GM20000 (cell line): ENCODE results near the gene ANXA11.
A peak's percentile ranks its signal among the peaks of the same experiment; 100 is the strongest.
"Not testable (repeated sequence)": the region's sequence is repeated elsewhere in the genome, so short reads cannot be mapped to it uniquely, and the experiment has no call there.

Source experiments
- DNase-seq: peaks from one replicate; pipeline ENCODE4 v3.0.0; 2012; ENCODE audit warnings: low spot score
- CTCF ChIP-seq: IDR thresholded peaks from 2 replicates; pipeline ENCODE4 v1.5.1; 2012; ENCODE audit warnings: mild to moderate bottlenecking, control low read depth; ENCODE audit errors: extremely low read depth, missing control alignments

Gene ANXA11

DNA sequence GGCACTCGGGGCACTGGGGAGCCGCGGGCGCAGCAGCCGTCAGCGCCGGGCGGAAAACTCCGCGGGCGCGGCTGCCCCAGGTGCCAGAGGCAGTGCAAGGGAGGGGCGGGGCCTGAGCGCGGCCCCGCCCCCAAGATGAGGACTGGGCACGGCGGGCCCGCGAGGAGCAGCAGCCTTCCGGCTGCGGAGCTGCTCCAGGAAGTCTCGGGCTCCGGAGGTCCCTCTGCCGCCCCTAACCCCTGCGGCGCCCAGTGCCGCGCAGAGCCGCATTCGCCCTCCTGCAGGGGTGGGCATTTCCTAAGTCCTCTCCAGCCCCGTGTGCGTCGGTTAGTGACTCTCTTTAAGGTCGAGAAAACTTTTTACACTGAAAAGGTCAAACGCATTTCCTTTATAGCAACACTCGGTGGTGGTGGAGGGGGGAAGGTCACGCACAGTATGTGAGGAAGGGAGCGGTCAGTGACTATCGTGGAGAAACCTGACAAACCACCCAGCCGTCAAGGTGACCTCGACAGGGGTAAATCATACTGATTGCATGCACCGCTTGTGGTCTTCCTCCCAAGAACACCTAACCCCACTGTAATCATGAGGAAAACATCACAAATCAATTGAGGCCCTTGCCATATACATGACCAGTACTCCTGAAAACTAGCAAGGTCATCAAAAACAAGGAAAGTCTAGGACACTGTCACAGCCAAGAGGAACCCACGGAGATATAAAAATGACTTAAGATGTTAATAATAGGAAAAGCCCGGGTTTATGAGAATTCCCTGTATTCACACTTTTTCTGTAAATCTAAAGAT is at the start of gene ANXA11:
Gene ANXA11 (minus strand): TSS at position 61 of the 800 bp plus-strand sequence. CDS start 32,676 bp downstream, outside the sequence.
- TF ChIP-seq CTCF = no peak
- DNase-seq = peak; percentile 95

- not testable (repeated sequence) for DNase-seq
Observed at GRCh38 chr10:80254726-80255125, 49.4 kb upstream of the ANXA11 start.

DNA sequence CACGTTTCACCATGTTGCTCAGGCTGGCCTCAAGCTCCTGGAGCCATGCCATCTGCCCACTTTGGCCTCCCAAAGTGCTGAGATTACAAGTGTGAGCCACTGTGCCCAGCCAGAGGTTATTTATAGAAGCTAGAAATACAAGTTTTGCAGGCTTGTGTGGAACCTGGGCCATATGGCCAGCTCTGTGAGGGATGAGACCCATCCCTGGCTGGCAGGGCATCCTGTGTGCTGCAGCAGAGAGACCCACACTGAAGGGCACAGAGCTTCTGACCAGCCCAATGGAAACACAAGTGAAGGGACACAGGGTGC is 48.6 kb upstream of the ANXA11 start:
- DNase-seq = not testable (repeated sequence)

DNA sequence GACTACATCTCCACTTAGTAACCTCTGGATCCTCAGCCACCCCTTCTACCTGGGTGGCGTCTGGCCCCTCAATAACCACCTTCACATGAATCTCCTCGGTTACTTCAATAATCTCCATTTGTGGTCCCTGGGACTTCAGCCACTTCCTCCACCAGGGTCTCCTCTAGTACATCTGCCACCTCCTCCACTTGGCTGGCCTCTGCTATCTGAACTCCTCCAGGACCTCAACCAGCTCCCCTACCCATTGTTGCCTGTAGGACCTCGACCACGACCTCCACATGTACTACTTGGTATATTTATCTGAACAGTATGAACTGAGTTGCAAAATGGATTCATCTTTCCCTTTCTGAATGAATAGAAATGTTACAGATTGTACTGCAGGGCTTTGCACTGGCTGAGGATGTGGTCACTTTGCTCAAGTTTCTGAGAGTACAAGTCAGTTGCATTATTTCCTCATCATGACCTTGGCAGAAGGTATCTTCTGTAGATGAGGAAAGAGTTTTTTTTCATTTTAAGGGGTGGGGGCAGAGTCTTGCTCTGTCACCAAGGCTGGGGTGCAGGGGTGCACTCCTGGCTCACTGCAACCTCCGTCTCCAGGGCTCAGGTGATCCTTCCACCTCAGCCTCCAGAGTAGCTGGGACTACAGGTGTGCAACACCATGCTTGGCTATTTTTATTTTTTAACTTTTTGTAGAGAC is 48.1 kb upstream of the ANXA11 start:
- DNase-seq = peak; percentile 40
- TF ChIP-seq CTCF = no peak

DNA sequence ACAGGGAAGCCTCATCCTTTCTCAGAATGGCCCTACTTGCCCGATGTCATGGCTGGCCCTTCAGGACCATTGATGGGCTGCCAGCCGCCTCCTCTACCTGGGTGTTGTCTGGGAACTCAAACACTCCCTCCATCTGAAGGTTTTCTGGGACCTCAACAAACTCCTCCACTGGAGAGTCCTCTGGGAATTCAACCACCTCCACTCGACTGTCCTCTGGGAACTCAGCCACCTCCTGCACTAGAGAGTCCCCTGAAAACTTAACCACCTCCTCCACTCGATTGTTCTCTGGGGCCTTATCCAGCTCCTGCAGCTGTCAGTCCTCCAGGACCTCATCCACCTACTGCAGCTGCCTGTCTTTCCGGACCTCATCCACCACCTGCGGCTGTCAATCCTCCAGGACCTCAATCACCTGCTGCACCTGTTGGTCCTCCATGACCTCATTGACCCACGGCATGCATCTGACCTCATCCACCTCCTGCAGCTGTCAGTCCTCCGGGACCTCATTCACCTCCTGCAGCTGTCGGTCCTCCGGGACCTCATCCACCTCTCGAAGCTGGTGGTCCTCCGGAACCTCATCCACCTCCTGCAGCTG is 47.1 kb upstream of the ANXA11 start:
- DNase-seq = no peak
- no peak for TF ChIP-seq CTCF

- not testable (repeated sequence) for DNase-seq
Observed at GRCh38 chr10:80251703-80252280, 46.5 kb upstream of the ANXA11 start.

- not testable (repeated sequence) for DNase-seq
Observed at GRCh38 chr10:80250399-80250798, 45.1 kb upstream of the ANXA11 start.

- DNase-seq = not testable (repeated sequence)
Observed at GRCh38 chr10:80249906-80250305, 44.6 kb upstream of the ANXA11 start.

GRCh38 chr10:80247611-80248010 is 42.3 kb upstream of the ANXA11 start:
- DNase-seq = not testable (repeated sequence)

DNA sequence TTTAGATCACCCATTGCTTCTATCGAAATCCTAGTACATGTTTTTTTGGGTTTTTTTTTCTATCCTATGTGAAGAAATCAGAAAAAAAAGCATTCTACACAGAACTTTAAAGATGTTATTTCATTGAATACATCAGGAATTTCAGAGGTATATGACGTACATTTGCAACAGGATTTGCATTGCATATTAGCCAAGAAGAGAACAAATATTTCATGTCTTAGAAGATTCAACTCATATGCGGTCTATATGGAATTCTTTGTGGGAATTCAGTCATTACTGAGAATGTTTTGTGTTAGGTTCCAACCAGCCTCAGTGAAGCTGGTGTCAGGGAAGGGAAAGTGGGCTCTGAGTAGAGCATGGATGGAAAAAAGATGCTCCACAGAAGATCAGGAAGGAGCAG is 39.0 kb upstream of the ANXA11 start:
- not testable (repeated sequence) for DNase-seq

GRCh38 chr10:80242341-80242740 is 37.0 kb upstream of the ANXA11 start:
- DNase-seq = not testable (repeated sequence)

GRCh38 chr10:80236457-80236856 is 31.1 kb upstream of the ANXA11 start:
- not testable (repeated sequence) for DNase-seq

DNA sequence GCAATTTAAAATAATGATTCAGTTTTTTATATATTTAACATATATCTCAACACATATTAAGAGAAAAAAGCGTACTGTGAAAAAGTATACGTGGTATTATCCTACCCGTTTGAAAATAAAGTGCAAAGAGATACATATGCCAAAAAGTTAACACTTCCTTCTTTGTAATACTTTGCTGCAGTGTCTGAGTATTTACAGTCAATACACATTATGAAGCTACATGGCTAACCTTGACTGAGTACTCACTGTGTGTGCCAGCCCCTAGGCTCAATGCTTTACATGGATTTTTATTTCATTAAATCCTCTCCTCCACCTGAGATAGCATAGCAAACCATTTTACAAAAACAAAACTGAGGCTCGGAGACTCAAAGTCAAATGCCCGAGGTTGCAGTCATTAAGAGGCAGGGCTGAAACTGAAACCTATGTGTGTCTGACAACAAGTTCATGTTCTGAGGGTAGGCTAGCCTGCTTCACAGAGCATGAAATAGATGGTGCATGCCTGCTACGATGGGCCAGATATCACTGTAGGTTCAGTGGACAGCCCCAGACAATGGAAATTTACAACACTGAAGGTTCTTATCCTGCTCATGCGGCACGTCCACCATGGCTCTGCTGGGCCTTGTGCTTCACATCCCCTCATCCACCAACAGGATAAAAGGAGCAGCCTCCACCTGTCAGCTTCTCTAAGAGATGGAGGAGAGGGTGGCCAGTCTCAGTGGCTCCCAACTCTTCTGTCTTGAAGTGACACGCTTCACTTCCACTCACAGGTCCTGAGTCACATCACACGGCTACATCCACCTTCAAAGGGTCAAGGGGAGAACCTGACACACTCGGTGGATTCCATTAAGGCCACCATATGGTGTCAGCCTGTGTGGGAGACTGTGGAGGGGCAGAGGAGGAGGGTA is 29.2 kb upstream of the ANXA11 start:
- not testable (repeated sequence) for DNase-seq

- not testable (repeated sequence) for DNase-seq
Observed at GRCh38 chr10:80233871-80234270, 28.5 kb upstream of the ANXA11 start.

DNA sequence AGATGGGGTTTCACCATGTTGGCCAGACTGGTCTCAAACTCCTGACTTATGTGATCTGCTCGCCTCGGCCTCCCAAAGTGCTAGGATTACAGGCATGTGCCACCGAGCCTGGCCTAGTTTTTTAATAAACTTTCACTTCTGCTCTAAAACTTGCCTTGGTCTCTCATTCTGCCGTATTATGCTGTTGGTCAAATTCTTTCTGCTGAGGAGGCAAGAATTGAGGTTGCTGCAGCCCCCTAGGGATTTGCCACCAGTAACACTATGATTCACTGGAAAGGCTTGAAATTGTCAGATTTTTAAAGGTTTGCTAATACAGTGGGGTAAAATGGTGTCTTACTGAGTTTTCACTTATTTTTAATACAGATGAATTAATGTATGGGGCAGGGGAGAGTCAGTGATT is 21.4 kb upstream of the ANXA11 start:
- not testable (repeated sequence) for DNase-seq

DNA sequence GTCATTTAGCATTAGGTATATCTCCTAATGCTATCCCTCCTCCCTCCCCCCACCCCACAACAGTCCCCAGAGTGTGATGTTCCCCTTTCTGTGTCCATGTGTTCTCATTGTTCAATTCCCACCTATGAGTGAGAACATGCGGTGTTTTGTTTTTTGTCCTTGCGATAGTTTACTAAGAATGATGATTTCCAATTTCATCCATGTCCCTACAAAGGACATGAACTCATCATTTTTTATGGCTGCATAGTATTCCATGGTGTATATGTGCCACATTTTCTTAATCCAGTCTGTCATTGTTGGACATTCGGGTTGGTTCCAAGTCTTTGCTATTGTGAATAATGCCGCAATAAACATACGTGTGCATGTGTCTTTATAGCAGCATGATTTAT is 17.7 kb upstream of the ANXA11 start:
- not testable (repeated sequence) for DNase-seq
